ENCODE data around the gene SMC6.

Gene SMC6

GRCh38 chr2:17748745-17749144, 4.9 kb downstream of the SMC6 start:
- no peak for TF ChIP-seq FOXP2 (optimal IDR thresholded peaks at IDR 0.05; ENCODE audit: borderline replicate concordance, extremely low read depth, extremely low read length, insufficient read depth)
- TF ChIP-seq REST (IDR thresholded peaks at IDR 0.05; ENCODE audit: insufficient read depth in 1 of 2, low read depth in 2 of 2, low read length in 2 of 2): no peak
- no peak for TF ChIP-seq SIN3A (IDR thresholded peaks at IDR 0.05; ENCODE audit: borderline replicate concordance, insufficient read depth, low read length)
- no peak for TF ChIP-seq POLR2AphosphoS5 (IDR thresholded peaks at IDR 0.05; ENCODE audit: low read depth, low read length)
- TF ChIP-seq TAF1 (IDR thresholded peaks at IDR 0.05; ENCODE audit: borderline replicate concordance, insufficient read depth, low read length): no peak

- no peak for TF ChIP-seq FOXP2 (optimal IDR thresholded peaks at IDR 0.05; ENCODE audit: borderline replicate concordance, extremely low read depth, extremely low read length, insufficient read depth)
- no peak for TF ChIP-seq REST (IDR thresholded peaks at IDR 0.05; ENCODE audit: insufficient read depth in 1 of 2, low read depth in 2 of 2, low read length in 2 of 2)
- TF ChIP-seq TAF1 (IDR thresholded peaks at IDR 0.05; ENCODE audit: borderline replicate concordance, insufficient read depth, low read length): no peak
- TF ChIP-seq POLR2AphosphoS5 (IDR thresholded peaks at IDR 0.05; ENCODE audit: low read depth, low read length): no peak
- no peak for TF ChIP-seq SIN3A (IDR thresholded peaks at IDR 0.05; ENCODE audit: borderline replicate concordance, insufficient read depth, low read length)
These were observed 5.7 kb downstream of the SMC6 start for GRCh38 chr2:17747684-17748452.

GRCh38 chr2:17740203-17740602, 13.4 kb downstream of the SMC6 start:
- TF ChIP-seq REST (IDR thresholded peaks at IDR 0.05; ENCODE audit: insufficient read depth in 1 of 2, low read depth in 2 of 2, low read length in 2 of 2) (no peak), FOXP2 (optimal IDR thresholded peaks at IDR 0.05; ENCODE audit: borderline replicate concordance, extremely low read depth, extremely low read length, insufficient read depth) (no peak), SIN3A (IDR thresholded peaks at IDR 0.05; ENCODE audit: borderline replicate concordance, insufficient read depth, low read length) (no peak), TAF1 (IDR thresholded peaks at IDR 0.05; ENCODE audit: borderline replicate concordance, insufficient read depth, low read length) (no peak), POLR2AphosphoS5 (IDR thresholded peaks at IDR 0.05; ENCODE audit: low read depth, low read length) (no peak)

GRCh38 chr2:17736989-17737388, 16.6 kb downstream of the SMC6 start:
- TF ChIP-seq POLR2AphosphoS5 (IDR thresholded peaks at IDR 0.05; ENCODE audit: low read depth, low read length) (no peak), TAF1 (IDR thresholded peaks at IDR 0.05; ENCODE audit: borderline replicate concordance, insufficient read depth, low read length) (no peak)

- TF ChIP-seq TAF1 (IDR thresholded peaks at IDR 0.05; ENCODE audit: borderline replicate concordance, insufficient read depth, low read length) (no peak), POLR2AphosphoS5 (IDR thresholded peaks at IDR 0.05; ENCODE audit: low read depth, low read length) (no peak), FOXP2 (optimal IDR thresholded peaks at IDR 0.05; ENCODE audit: borderline replicate concordance, extremely low read depth, extremely low read length, insufficient read depth) (no peak)
These were observed 17.7 kb downstream of the SMC6 start for GRCh38 chr2:17735864-17736263.

GRCh38 chr2:17733599-17733998, 20.0 kb downstream of the SMC6 start:
- TF ChIP-seq FOXP2 (optimal IDR thresholded peaks at IDR 0.05; ENCODE audit: borderline replicate concordance, extremely low read depth, extremely low read length, insufficient read depth) (no peak), SIN3A (IDR thresholded peaks at IDR 0.05; ENCODE audit: borderline replicate concordance, insufficient read depth, low read length) (no peak), TAF1 (IDR thresholded peaks at IDR 0.05; ENCODE audit: borderline replicate concordance, insufficient read depth, low read length) (no peak)
